Astrocyte of the cerebellum (primary cell): ENCODE data around the gene CALU.

ENCODE experiments used
- DNase-seq: peaks from one replicate; pipeline ENCODE4 v3.0.0-alpha.2; 2011; ENCODE audit warnings: low read depth
- H3K4me3 ChIP-seq: 2 replicates; pipeline ENCODE4 v1.5.1; 2011; ENCODE audit warnings: mild to moderate bottlenecking, low read depth, low read length, moderate library complexity
- in situ Hi-C: cut with HindIII; loops from 2 replicates; pipeline ENCODE4 v1.10.0; 2017; ENCODE audit warnings: low sequenced_read_pairs
- TF ChIP-seq, protein P1 (sequence below): IDR thresholded peaks from 2 replicates; pipeline ENCODE4 v1.5.1; 2012; ENCODE audit warnings: low read length, low read depth, moderate library complexity, mild to moderate bottlenecking; ENCODE audit errors: missing control alignments

Gene CALU

DNA sequence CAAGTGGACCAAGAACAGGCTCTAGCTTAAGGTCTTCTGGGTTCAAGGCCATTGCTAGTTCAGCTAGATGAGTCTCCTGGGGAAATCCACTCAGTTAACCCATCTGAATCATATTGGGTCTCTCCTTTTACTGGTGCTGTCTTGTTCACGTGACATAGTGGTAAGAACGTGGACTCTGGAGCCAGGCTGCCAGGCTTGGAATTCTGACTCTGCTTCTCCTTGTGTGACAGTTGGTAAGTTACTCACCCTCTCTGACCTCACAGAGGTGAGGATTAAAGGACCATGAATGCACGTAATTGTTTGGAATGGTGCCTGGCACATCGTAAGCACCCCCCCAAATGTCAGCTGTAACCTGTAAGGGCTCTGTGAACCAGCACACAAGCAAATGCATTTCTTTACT is 9.7 kb upstream of the CALU start:
- no peak for DNase-seq
- in situ Hi-C loops = no loop called here
- no peak overlapping the region for H3K4me3 ChIP-seq
- TF ChIP-seq, protein P1, sequence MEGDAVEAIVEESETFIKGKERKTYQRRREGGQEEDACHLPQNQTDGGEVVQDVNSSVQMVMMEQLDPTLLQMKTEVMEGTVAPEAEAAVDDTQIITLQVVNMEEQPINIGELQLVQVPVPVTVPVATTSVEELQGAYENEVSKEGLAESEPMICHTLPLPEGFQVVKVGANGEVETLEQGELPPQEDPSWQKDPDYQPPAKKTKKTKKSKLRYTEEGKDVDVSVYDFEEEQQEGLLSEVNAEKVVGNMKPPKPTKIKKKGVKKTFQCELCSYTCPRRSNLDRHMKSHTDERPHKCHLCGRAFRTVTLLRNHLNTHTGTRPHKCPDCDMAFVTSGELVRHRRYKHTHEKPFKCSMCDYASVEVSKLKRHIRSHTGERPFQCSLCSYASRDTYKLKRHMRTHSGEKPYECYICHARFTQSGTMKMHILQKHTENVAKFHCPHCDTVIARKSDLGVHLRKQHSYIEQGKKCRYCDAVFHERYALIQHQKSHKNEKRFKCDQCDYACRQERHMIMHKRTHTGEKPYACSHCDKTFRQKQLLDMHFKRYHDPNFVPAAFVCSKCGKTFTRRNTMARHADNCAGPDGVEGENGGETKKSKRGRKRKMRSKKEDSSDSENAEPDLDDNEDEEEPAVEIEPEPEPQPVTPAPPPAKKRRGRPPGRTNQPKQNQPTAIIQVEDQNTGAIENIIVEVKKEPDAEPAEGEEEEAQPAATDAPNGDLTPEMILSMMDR = no peak

DNA sequence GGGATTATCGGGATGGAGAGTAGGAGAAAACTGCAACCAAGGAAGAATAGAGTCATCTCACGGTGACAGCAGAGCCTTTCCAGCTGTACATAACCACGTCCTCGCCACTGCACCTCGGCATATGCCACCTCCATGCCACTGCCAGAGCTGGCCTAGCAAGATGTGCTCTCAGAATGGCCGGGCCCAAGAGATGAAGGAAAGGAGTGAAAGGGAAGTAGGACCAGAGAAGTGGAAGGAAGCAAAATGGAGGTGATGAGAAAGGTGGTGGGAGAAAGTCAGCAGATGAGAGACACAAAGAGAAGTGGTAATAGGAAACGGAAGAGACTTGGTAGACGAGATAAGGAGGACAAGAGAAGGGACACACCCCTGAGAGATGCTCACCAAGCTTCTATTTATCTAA is 8.0 kb upstream of the CALU start:
- in situ Hi-C loops = no loop called here
- TF ChIP-seq, protein P1 = no peak
- no peak for DNase-seq
- no peak overlapping the region for H3K4me3 ChIP-seq

DNA sequence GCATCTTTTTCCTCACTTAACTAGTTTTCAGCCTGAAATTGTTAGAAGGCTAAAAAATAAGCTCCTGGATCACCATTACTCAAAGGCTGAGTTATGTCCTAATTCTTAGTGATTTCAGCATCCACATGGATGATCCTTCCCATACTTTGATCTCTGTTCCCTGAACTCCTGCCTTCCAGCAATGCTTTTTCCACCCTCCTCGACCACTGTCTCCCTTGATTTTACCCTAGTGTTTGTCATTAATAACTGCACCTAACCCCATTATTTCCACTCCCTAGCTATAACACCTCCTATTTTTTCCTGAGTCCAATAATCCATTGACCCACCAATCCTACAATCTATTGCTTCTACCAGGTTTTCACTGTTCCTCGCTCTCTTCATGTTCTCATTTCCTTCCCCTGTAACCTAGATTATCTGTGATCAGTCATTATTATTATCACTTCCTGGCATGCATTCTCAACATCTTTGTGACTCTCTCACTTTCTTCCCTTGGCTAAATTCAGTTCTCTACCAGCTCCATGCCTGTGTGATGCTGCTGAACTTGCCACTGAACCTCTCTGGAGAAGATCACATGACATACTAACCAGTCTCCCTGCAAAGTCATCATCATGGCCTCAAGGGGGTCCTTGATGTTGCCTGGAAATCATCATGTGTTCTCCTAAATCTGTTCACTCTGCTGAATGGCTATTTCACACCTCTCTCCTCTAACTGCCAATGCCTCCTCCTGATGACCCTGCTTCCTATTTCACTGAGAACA is 6.5 kb upstream of the CALU start:
- TF ChIP-seq, protein P1 = no peak
- H3K4me3 ChIP-seq = no peak overlapping the region
- no peak for DNase-seq
- in situ Hi-C loops = no loop called here

DNA sequence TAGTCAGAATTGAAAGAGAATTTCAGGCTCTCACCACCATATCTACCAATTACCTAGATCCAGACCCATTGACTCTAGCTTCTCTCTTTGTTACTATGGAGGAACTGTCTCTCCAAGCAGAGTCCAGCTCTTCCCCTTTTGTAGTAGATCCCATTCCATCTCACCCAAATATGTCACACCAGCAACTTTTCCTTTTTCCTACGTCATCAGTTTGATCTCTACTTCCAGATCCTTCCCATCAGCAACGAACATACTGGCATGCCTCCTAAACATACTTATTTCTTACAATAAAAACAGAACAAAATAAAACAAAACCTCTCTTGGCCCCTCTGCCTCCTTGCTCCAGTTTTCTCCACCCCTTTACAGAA is 5.9 kb upstream of the CALU start:
- H3K4me3 ChIP-seq = no peak overlapping the region
- in situ Hi-C loops = no loop called here
- DNase-seq = no peak
- TF ChIP-seq, protein P1 = no peak

DNA sequence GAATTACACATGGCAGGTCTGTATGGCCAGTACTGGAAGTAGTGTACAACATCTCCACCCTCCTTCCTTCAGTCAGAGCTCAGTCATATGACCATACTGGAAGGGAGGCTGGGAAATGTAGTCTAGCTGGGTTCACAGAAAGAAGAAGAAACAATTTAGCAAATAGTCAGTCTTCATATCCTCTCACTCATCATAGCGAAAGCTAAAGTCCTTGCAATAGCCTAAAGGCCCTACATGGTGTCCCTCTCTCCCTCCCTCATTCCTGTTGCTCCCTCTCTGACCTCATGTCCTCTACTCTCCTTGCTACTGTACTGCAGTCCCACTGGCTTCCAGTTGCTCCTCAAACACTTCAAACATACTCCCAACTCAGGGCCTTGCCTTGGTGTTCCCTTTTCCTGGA is 4.3 kb upstream of the CALU start:
- TF ChIP-seq, protein P1 = no peak
- in situ Hi-C loops = no loop called here
- no peak overlapping the region for H3K4me3 ChIP-seq
- no peak for DNase-seq

DNA sequence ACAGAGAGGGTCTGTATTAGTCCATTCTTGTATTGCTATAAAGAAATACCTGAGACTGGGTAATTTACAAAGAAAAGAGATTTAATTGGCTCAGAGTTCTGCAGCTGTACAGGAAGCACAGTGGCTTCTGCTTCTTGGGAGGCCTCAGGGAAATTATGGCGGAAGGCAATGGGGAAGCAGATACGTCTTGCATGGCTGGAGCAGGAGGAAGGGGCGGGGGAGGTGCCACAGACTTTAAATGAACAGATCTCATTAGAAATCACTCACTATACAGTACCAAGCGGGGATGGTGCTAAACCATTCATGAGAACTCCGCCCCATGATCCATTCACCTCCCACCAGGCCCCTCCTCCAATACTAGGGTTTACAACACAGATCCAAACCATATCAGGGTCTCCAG is 3.7 kb upstream of the CALU start:
- TF ChIP-seq, protein P1 = no peak
- no peak overlapping the region for H3K4me3 ChIP-seq
- in situ Hi-C loops = no loop called here
- DNase-seq = no peak

DNA sequence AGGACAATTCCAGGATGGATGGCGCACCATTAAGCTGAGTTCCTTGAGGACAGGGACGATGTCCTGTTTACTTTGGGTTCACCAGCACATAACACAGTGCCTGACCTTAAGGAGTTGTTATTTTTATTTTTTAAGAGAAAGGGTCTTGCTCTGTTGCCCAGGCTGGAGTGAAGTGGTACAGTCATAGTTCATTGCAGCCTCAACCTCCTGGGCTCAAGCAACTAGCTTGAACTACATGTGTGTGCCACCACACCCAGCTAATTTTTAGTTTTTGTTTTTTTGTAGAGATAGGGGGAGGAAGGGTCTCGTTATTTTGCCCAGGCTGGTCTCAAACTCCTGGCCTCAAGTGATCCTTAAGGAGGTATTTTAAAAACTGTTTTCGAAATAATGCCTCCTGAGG is 1.7 kb upstream of the CALU start:
- TF ChIP-seq, protein P1 = no peak
- DNase-seq = no peak
- in situ Hi-C loops = no loop called here
- H3K4me3 ChIP-seq = no peak overlapping the region
